Hematopoietic multipotent progenitor cell treated with erythropoietin and hydrocortisone succinate and interleukin-3 and kit ligand, for 6 days (in vitro differentiated cells): ENCODE results near the gene EML5.
A peak's percentile ranks its signal among the peaks of the same experiment; 100 is the strongest.

Source experiments
- DNase-seq: peaks from one replicate; pipeline ENCODE4 v3.0.0-alpha.2; 2015

EML5 gene

GRCh38 chr14:88698651-88699050, 94.1 kb downstream of the EML5 start:
- no peak for DNase-seq

- no peak for DNase-seq
Observed at GRCh38 chr14:88695870-88696269, 96.9 kb downstream of the EML5 start.

GRCh38 chr14:88688386-88688785, 104.4 kb downstream of the EML5 start:
- DNase-seq: no peak

- DNase-seq: no peak
Observed at GRCh38 chr14:88683119-88683518, 109.6 kb downstream of the EML5 start.

GRCh38 chr14:88682495-88683114, 110.1 kb downstream of the EML5 start:
- DNase-seq: no peak

GRCh38 chr14:88681755-88682494, 110.8 kb downstream of the EML5 start:
- DNase-seq: no peak

- DNase-seq: no peak
Observed at GRCh38 chr14:88669346-88669745, 123.4 kb downstream of the EML5 start.

GRCh38 chr14:88668448-88669116, 124.2 kb downstream of the EML5 start:
- no peak for DNase-seq

GRCh38 chr14:88667555-88668273, 125.0 kb downstream of the EML5 start:
- peak; percentile 92 for DNase-seq

- DNase-seq: no peak
Observed at GRCh38 chr14:88660056-88660455, 132.7 kb downstream of the EML5 start.

GRCh38 chr14:88639221-88639620, 153.5 kb downstream of the EML5 start:
- DNase-seq: no peak

- DNase-seq: no peak
Observed at GRCh38 chr14:88632512-88632911, 160.2 kb downstream of the EML5 start.

- DNase-seq: no peak
Observed at GRCh38 chr14:88631091-88631490, 161.7 kb downstream of the EML5 start.

GRCh38 chr14:88630565-88630964, 162.2 kb downstream of the EML5 start:
- DNase-seq: no peak

- DNase-seq: no peak
Observed at GRCh38 chr14:88628462-88628861, 164.3 kb downstream of the EML5 start.

GRCh38 chr14:88628033-88628432, 164.7 kb downstream of the EML5 start:
- DNase-seq: no peak

GRCh38 chr14:88625671-88626070, 167.1 kb downstream of the EML5 start:
- DNase-seq: no peak

GRCh38 chr14:88621100-88621499, 171.7 kb downstream of the EML5 start:
- no peak for DNase-seq

- DNase-seq: no peak
Observed at GRCh38 chr14:88618476-88618875, 174.3 kb downstream of the EML5 start.

GRCh38 chr14:88617479-88617878, 175.3 kb downstream of the EML5 start:
- no peak for DNase-seq

- no peak for DNase-seq
Observed at GRCh38 chr14:88616697-88617096, 176.1 kb downstream of the EML5 start.

GRCh38 chr14:88614218-88614907, 178.4 kb downstream of the EML5 start:
- no peak for DNase-seq

- peak; percentile 53 for DNase-seq
Observed at GRCh38 chr14:88613552-88614010, 179.2 kb downstream of the EML5 start.
